BLaER1 (cell line): ENCODE results near the gene UPP2.

Source experiments
- H3K27ac ChIP-seq: shearing (Covaris generic); formaldehyde crosslinking; 2 replicates; pipeline ENCODE4 v1.8.1; 2022
- H3K27me3 ChIP-seq: shearing (Covaris generic); formaldehyde crosslinking; 2 replicates; pipeline ENCODE4 v1.8.1; 2022
- H3K36me3 ChIP-seq: shearing (Covaris generic); formaldehyde crosslinking; 2 replicates; pipeline ENCODE4 v1.8.1; 2022
- H3K4me1 ChIP-seq: shearing (Covaris generic); formaldehyde crosslinking; 2 replicates; pipeline ENCODE4 v1.8.1; 2022
- H3K4me2 ChIP-seq: shearing (Covaris generic); formaldehyde crosslinking; 2 replicates; pipeline ENCODE4 v1.8.1; 2022
- H3K4me3 ChIP-seq: shearing (Covaris generic); formaldehyde crosslinking; 2 replicates; pipeline ENCODE4 v1.8.1; 2022
- H3K9ac ChIP-seq: shearing (Covaris generic); formaldehyde crosslinking; 2 replicates; pipeline ENCODE4 v1.8.1; 2022
- H3K9me3 ChIP-seq: shearing (Covaris generic); formaldehyde crosslinking; 2 replicates; pipeline ENCODE4 v1.8.1; 2022
- H4K20me1 ChIP-seq: shearing (Covaris generic); formaldehyde crosslinking; 2 replicates; pipeline ENCODE4 v1.8.1; 2022
- Cebpa-rat ChIP-seq: shearing (Covaris generic); IDR thresholded peaks from 2 replicates; pipeline ENCODE4 v1.8.1; 2022

Gene UPP2

GRCh38 chr2:158172719-158173118 lies 71.0 kb downstream of the UPP2 start:
- no peak overlapping the region for H3K27ac ChIP-seq
- H3K4me2 ChIP-seq = no peak overlapping the region
- no peaks in the 10 kb centered on the region for H3K9me3 ChIP-seq
- no peaks in the 10 kb centered on the region for H3K4me1 ChIP-seq
- no peaks in the 10 kb centered on the region for H4K20me1 ChIP-seq
- TF ChIP-seq Cebpa-rat = no peak
- no peaks in the 10 kb centered on the region for H3K27me3 ChIP-seq
- no peak overlapping the region for H3K4me3 ChIP-seq
- H3K9ac ChIP-seq = no peak overlapping the region
- H3K36me3 ChIP-seq = no peaks in the 10 kb centered on the region

GRCh38 chr2:158174495-158174894 lies 72.8 kb downstream of the UPP2 start:
- Histone ChIP-seq H3K4me2 (no peak overlapping the region), H4K20me1 (no peaks in the 10 kb centered on the region)

GRCh38 chr2:158174956-158175355 lies 73.3 kb downstream of the UPP2 start:
- TF ChIP-seq Cebpa-rat = no peak
- H3K4me2 ChIP-seq = no peak overlapping the region
- H3K9me3 ChIP-seq = no peaks in the 10 kb centered on the region
- no peaks in the 10 kb centered on the region for H4K20me1 ChIP-seq
- no peaks in the 10 kb centered on the region for H3K27me3 ChIP-seq
- H3K4me3 ChIP-seq = no peak overlapping the region
- no peaks in the 10 kb centered on the region for H3K4me1 ChIP-seq
- no peak overlapping the region for H3K9ac ChIP-seq
- no peaks in the 10 kb centered on the region for H3K36me3 ChIP-seq
- no peak overlapping the region for H3K27ac ChIP-seq

More at GRCh38 chr2:158174495-158174894, 72.8 kb downstream of the UPP2 start:
- no peak overlapping the region for H3K27ac ChIP-seq
- H3K4me3 ChIP-seq = no peak overlapping the region
- TF ChIP-seq Cebpa-rat = no peak
- no peaks in the 10 kb centered on the region for H3K36me3 ChIP-seq
- no peak overlapping the region for H3K9ac ChIP-seq
- H3K27me3 ChIP-seq = no peaks in the 10 kb centered on the region
- H3K9me3 ChIP-seq = no peaks in the 10 kb centered on the region
- no peaks in the 10 kb centered on the region for H3K4me1 ChIP-seq

GRCh38 chr2:158178646-158179045 lies 77.0 kb downstream of the UPP2 start:
- no peak for TF ChIP-seq Cebpa-rat
- Histone ChIP-seq H3K4me1 (0 out of 2 replicates have a peak, but pooled peaks cover 5% of the 10 kb centered on the region), H4K20me1 (no peaks in the 10 kb centered on the region), H3K4me3 (no peak overlapping the region), H3K9me3 (no peaks in the 10 kb centered on the region), H3K36me3 (no peaks in the 10 kb centered on the region), H3K4me2 (peak overlapping the region; percentile 15; the same call in 1 of the 2 replicates), H3K27ac (no peak overlapping the region), H3K27me3 (no peaks in the 10 kb centered on the region), H3K9ac (no peak overlapping the region)

GRCh38 chr2:158179660-158180059 lies 78.0 kb downstream of the UPP2 start:
- no peaks in the 10 kb centered on the region for H3K27me3 ChIP-seq
- H3K36me3 ChIP-seq = no peaks in the 10 kb centered on the region
- no peak overlapping the region for H3K4me3 ChIP-seq
- H3K4me1 ChIP-seq = 0 out of 2 replicates have a peak, but pooled peaks cover 5% of the 10 kb centered on the region
- no peak overlapping the region for H3K9ac ChIP-seq
- no peaks in the 10 kb centered on the region for H4K20me1 ChIP-seq
- H3K9me3 ChIP-seq = no peaks in the 10 kb centered on the region
- H3K27ac ChIP-seq = no peak overlapping the region
- H3K4me2 ChIP-seq = no peak overlapping the region
- no peak for TF ChIP-seq Cebpa-rat

- 0 out of 2 replicates have a peak, but pooled peaks cover 5% of the 10 kb centered on the region for H3K4me1 ChIP-seq
- H3K27me3 ChIP-seq = no peaks in the 10 kb centered on the region
- no peak overlapping the region for H3K27ac ChIP-seq
- no peaks in the 10 kb centered on the region for H3K36me3 ChIP-seq
- no peaks in the 10 kb centered on the region for H4K20me1 ChIP-seq
- H3K4me2 ChIP-seq = no peak overlapping the region
- no peak for TF ChIP-seq Cebpa-rat
- H3K9ac ChIP-seq = no peak overlapping the region
- no peaks in the 10 kb centered on the region for H3K9me3 ChIP-seq
- no peak overlapping the region for H3K4me3 ChIP-seq
These were observed 79.5 kb downstream of the UPP2 start for GRCh38 chr2:158181171-158181570.

GRCh38 chr2:158182676-158183295 lies 81.1 kb downstream of the UPP2 start:
- Histone ChIP-seq H3K4me3 (no peak overlapping the region), H3K4me1 (0 out of 2 replicates have a peak, but pooled peaks cover 5% of the 10 kb centered on the region), H3K36me3 (no peaks in the 10 kb centered on the region), H3K9me3 (no peaks in the 10 kb centered on the region), H3K27me3 (no peaks in the 10 kb centered on the region), H3K27ac (no peak overlapping the region), H3K9ac (no peak overlapping the region), H3K4me2 (no peak overlapping the region), H4K20me1 (no peaks in the 10 kb centered on the region)
- no peak for TF ChIP-seq Cebpa-rat

- Histone ChIP-seq H3K9ac (no peak overlapping the region), H3K27ac (no peak overlapping the region), H3K4me2 (no peak overlapping the region), H3K27me3 (no peaks in the 10 kb centered on the region), H3K4me1 (peaks cover 6% of the 10 kb centered on the region), H3K9me3 (no peaks in the 10 kb centered on the region), H3K4me3 (no peak overlapping the region), H4K20me1 (no peaks in the 10 kb centered on the region), H3K36me3 (no peaks in the 10 kb centered on the region)
- no peak for TF ChIP-seq Cebpa-rat
These were observed 82.3 kb downstream of the UPP2 start for GRCh38 chr2:158184001-158184400.

- H3K4me2 ChIP-seq = no peak overlapping the region
- H4K20me1 ChIP-seq = no peaks in the 10 kb centered on the region
- H3K9me3 ChIP-seq = no peaks in the 10 kb centered on the region
These were observed 83.1 kb downstream of the UPP2 start for GRCh38 chr2:158184556-158185343.

More at GRCh38 chr2:158184556-158185343, 83.1 kb downstream of the UPP2 start:
- Histone ChIP-seq H3K27me3 (no peaks in the 10 kb centered on the region), H3K36me3 (no peaks in the 10 kb centered on the region), H3K4me3 (no peak overlapping the region), H3K27ac (no peak overlapping the region), H3K4me1 (peaks cover 14% of the 10 kb centered on the region), H3K9ac (no peak overlapping the region)
- no peak for TF ChIP-seq Cebpa-rat
